Stomach smooth muscle (tissue), 2 donors: ENCODE data around the gene ITGB8.

ENCODE experiments used
- H3K27ac ChIP-seq: one replicate; pipeline ENCODE4 v1.7.0; 2013; ENCODE audit warnings: mild to moderate bottlenecking, low read length, inconsistent platforms
- H3K27me3 ChIP-seq, 2 donors: one replicate each; pipeline ENCODE4 v1.7.0; 2013; ENCODE audit warnings: low read length in 2 of 2; ENCODE audit not compliant: insufficient read depth in 2 of 2, control insufficient read depth in 1 of 2
- H3K36me3 ChIP-seq, 2 donors: one replicate each; pipeline ENCODE4 v1.7.0; 2013; ENCODE audit warnings: low read length in 2 of 2; ENCODE audit not compliant: control insufficient read depth in 2 of 2, insufficient read depth in 2 of 2
- H3K4me1 ChIP-seq: one replicate; pipeline ENCODE4 v1.7.0; 2013; ENCODE audit warnings: low read length; ENCODE audit not compliant: control insufficient read depth, insufficient read depth
- H3K4me3 ChIP-seq, 2 donors: one replicate each; pipeline ENCODE4 v1.7.0; 2013; ENCODE audit warnings: low read length in 2 of 2
- H3K9ac ChIP-seq, 2 donors: one replicate each; pipeline ENCODE4 v1.7.0; 2013; ENCODE audit warnings: low read length in 2 of 2, mild to moderate bottlenecking in 1 of 2
- H3K9me3 ChIP-seq, 2 donors: one replicate each; pipeline ENCODE4 v1.7.0; 2013; ENCODE audit warnings: low read length in 2 of 2; ENCODE audit not compliant: control insufficient read depth in 2 of 2
- donor health status: healthy.
- donor health status: Pancreatic carcinoma.

The ITGB8 gene

GRCh38 chr7:20430664-20431063 lies 100.0 kb downstream of the ITGB8 start:
- Histone ChIP-seq H3K27ac (no peak overlapping the region), H3K4me3 (no peak overlapping the region), H3K9me3 (no peaks in the 10 kb centered on the region), H3K36me3 (no peaks in the 10 kb centered on the region), H3K4me1 (no peaks in the 10 kb centered on the region), H3K9ac (no peak overlapping the region), H3K27me3 (no peaks in the 10 kb centered on the region)

DNA sequence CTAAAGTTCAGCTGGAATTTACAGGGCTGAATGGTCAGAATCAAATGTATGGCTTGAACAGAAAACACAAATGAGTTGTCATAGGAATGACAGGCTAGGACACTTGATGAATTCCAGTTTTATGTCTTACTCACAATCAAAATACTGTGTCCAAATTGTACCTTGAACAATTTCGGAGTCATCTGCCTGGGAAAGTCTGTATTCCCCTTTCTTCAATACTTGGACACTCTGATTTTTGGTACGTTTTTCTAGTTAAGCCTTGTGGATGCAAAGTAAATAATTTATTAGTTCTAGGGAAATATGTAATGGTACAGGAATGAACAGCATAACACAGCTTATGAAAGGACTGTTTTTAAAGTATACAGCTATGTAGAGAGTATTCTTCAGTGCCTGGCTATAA lies 100.4 kb downstream of the ITGB8 start:
- H3K27me3 ChIP-seq = no peaks in the 10 kb centered on the region
- no peaks in the 10 kb centered on the region for H3K4me1 ChIP-seq
- no peaks in the 10 kb centered on the region for H3K36me3 ChIP-seq
- no peaks in the 10 kb centered on the region for H3K9me3 ChIP-seq
- no peak overlapping the region for H3K4me3 ChIP-seq
- H3K27ac ChIP-seq = no peak overlapping the region
- no peak overlapping the region for H3K9ac ChIP-seq

- no peak overlapping the region for H3K9ac ChIP-seq
- H3K36me3 ChIP-seq = no peaks in the 10 kb centered on the region
- H3K27ac ChIP-seq = no peak overlapping the region
- H3K27me3 ChIP-seq = no peaks in the 10 kb centered on the region
- H3K4me3 ChIP-seq = no peak overlapping the region
- no peaks in the 10 kb centered on the region for H3K9me3 ChIP-seq
- H3K4me1 ChIP-seq = no peaks in the 10 kb centered on the region
Observed at GRCh38 chr7:20432071-20432470, 101.4 kb downstream of the ITGB8 start.

DNA sequence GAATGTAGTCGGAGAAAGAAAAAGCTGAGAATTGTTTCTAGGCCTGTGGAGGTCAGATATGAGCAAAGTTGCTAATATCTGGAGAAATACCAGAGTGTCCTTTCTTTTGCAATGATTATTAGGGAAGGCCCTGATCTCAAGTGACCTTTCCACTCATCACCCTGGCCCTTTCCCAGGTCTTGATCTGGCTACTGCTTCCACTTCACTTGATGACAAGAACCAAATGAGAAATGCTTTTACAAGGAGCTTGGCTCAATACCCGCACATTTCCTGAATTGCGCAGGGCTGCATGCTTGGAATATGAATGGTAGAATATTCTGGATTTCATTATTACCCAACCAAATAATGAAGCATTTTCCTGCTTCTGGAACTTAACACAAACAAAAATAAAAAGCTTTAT lies 104.6 kb downstream of the ITGB8 start:
- Histone ChIP-seq H3K27ac (no peak overlapping the region), H3K4me3 (no peak overlapping the region), H3K4me1 (no peaks in the 10 kb centered on the region)

DNA sequence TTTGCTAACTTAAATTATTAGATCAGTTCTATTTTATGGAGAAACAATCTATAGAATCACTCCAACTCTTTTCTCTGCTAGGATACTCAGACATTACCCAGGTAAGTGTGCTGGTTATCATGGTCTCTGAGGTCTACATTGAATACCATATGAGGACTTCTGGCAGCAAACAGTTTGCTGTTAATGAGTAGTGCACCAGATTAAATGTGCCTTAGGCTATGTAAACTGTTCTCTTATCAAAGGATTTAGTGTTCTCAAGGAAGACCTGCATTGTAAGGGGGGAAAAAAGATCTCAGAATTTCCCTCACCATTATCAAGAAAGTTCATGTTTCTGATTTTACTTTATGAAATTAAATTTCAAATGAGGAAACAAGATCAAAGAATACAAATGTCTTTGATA lies 107.5 kb downstream of the ITGB8 start:
- no peaks in the 10 kb centered on the region for H3K36me3 ChIP-seq
- H3K9ac ChIP-seq = no peak overlapping the region
- H3K27me3 ChIP-seq = no peaks in the 10 kb centered on the region
- H3K4me1 ChIP-seq = no peaks in the 10 kb centered on the region
- H3K27ac ChIP-seq = no peak overlapping the region
- no peak overlapping the region for H3K4me3 ChIP-seq
- H3K9me3 ChIP-seq = no peaks in the 10 kb centered on the region

More for the DNA sequence above, 104.6 kb downstream of the ITGB8 start:
- no peaks in the 10 kb centered on the region for H3K9me3 ChIP-seq
- no peaks in the 10 kb centered on the region for H3K36me3 ChIP-seq
- H3K9ac ChIP-seq = no peak overlapping the region
- H3K27me3 ChIP-seq = no peaks in the 10 kb centered on the region

GRCh38 chr7:20438694-20439376 lies 108.1 kb downstream of the ITGB8 start:
- Histone ChIP-seq H3K9me3 (no peaks in the 10 kb centered on the region), H3K27me3 (no peaks in the 10 kb centered on the region), H3K36me3 (no peaks in the 10 kb centered on the region), H3K4me1 (no peaks in the 10 kb centered on the region), H3K9ac (no peak overlapping the region), H3K27ac (no peak overlapping the region), H3K4me3 (no peak overlapping the region)

DNA sequence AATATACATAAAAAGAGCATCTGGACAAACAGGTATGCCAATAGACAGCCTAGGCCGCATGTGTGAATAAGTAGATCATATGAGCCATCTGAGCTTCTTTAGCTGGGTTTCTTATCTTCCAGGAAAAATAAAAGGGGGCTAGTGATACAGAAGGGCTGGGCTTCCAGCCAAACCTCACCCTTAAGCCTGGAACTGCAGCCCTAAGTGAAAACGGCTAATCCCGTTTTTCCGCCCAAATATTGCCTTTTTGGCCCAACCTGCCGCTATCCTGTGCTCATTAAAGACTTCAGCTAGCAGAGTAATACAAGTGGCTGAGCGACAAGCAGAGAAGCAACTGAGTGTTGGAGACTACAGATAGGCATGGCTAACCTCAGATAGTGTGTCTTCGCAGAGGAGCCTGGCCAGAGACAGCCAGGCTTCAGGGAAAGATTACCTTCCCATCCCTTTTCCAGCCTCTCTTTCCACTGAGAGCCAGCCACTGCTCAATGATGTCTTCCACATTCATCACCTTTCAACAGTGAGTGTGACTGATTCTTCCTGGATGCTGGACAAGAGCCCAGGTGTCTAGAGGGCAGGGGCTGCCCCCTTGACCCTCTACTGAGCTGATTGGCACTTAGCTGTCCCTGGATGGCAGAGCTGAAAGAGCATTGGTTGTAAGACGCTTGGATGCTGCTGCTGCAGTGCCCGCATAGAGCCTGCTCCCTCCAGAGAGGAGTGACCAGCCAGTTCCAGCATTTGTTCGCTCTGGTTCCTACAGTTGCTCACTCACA lies 108.9 kb downstream of the ITGB8 start:
- H3K9ac ChIP-seq = no peak overlapping the region
- H3K9me3 ChIP-seq = no peaks in the 10 kb centered on the region
- H3K4me3 ChIP-seq = no peak overlapping the region
- no peak overlapping the region for H3K27ac ChIP-seq
- no peaks in the 10 kb centered on the region for H3K36me3 ChIP-seq
- H3K27me3 ChIP-seq = no peaks in the 10 kb centered on the region
- no peaks in the 10 kb centered on the region for H3K4me1 ChIP-seq

GRCh38 chr7:20440472-20441105 lies 109.9 kb downstream of the ITGB8 start:
- Histone ChIP-seq H3K4me3 (no peak overlapping the region), H3K9ac (no peak overlapping the region), H3K27me3 (no peaks in the 10 kb centered on the region), H3K36me3 (no peaks in the 10 kb centered on the region), H3K9me3 (no peaks in the 10 kb centered on the region), H3K4me1 (no peaks in the 10 kb centered on the region), H3K27ac (no peak overlapping the region)

DNA sequence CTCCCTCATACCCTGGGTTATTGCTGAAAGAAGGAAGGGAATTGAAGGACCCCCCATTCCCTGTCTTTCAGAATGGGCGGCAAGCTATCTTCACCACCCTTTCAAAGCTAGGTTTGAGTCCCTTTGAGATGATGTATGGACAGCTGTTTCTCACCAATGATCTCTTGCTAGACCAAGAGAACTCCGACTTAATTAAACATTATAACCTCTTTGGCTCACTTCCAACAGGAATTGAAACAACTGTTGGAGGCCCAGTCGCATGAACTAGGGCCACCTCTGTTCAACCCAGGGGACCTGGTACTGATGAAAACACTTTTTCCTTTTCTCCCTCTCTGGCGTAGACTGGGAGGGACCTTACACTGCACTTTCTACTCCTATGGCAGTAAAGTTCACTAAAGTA lies 110.6 kb downstream of the ITGB8 start:
- Histone ChIP-seq H3K9ac (no peak overlapping the region), H3K27me3 (no peaks in the 10 kb centered on the region), H3K27ac (no peak overlapping the region), H3K36me3 (no peaks in the 10 kb centered on the region), H3K4me1 (no peaks in the 10 kb centered on the region), H3K4me3 (no peak overlapping the region), H3K9me3 (no peaks in the 10 kb centered on the region)

DNA sequence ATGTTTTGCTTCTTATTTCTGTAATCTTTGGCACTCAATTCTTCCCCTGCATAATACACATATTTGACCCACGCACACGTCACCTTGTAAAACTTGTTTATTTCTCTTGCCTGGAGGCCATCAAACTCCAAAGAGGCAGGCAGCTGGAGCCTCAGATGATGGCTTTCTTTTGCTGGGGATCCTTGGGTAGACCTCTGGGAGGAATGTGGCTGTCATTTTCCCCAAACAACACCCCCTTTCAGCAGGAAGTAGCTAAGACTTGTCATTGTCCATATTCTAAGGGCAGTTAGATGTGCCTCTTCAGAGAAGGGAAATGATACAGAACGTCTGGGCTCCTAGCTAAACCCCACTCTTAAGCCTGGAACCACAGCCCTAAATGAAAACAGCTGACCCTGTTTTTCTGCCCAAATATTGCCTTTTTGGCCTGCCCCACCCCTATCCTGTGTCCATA lies 111.3 kb downstream of the ITGB8 start:
- Histone ChIP-seq H3K4me3 (no peak overlapping the region), H3K27ac (no peak overlapping the region), H3K27me3 (no peaks in the 10 kb centered on the region), H3K36me3 (no peaks in the 10 kb centered on the region), H3K9me3 (no peaks in the 10 kb centered on the region), H3K4me1 (no peaks in the 10 kb centered on the region), H3K9ac (no peak overlapping the region)

- H3K4me3 ChIP-seq = no peak overlapping the region
- no peaks in the 10 kb centered on the region for H3K4me1 ChIP-seq
- H3K27ac ChIP-seq = no peak overlapping the region
- H3K9me3 ChIP-seq = no peaks in the 10 kb centered on the region
- H3K27me3 ChIP-seq = no peaks in the 10 kb centered on the region
- no peaks in the 10 kb centered on the region for H3K36me3 ChIP-seq
- no peak overlapping the region for H3K9ac ChIP-seq
Observed at GRCh38 chr7:20442951-20443350, 112.3 kb downstream of the ITGB8 start.
